ENCODE results near the gene CYP27A1.

DNA sequence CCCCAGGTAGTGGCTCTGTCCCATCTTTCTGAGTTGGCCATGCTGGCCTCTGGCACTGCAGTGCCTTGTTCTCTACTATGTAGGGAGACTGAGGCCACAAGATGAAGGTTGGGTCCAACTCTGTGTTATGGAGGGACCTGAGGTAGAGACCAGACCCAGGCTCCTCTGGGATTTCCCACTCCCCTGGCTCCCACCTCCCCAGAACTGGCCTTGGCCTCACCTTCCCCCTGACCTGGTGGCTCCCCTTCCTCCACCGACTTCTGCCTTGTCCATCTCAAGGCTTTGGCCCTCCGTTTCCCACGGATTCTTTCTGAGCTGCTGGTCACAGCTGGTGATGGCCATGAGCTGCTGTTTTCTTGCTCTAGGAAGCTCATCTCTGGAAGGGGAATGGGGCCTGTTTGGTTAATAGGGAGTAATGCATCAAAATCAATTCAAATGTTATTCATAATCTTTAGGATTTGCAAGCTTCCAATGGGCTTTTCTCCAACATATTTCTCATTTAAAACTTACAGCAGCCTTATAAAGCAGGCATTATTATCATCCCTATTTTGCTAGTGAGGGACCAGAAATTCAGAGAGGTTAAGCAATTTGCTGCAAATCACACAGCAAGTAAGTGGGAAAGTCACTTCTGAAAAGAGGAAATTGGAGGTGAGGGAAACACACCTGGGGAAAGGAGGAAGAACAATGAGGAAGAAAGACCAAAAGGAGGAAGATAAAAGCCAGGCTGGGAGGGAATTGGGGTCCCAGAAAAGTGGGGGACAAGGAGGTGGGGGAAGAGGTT is 48.8 kb downstream of the CYP27A1 start:
- TF ChIP-seq ELF4 (IDR thresholded peaks at IDR 0.05), result no peak
- no peak for TF ChIP-seq FOXA1 (IDR thresholded peaks at IDR 0.05)
- no peak for TF ChIP-seq LEF1 (IDR thresholded peaks at IDR 0.05; ENCODE audit: borderline replicate concordance)
- TF ChIP-seq ARNT (IDR thresholded peaks at IDR 0.05), result no peak
- TF ChIP-seq FOXM1 (IDR thresholded peaks at IDR 0.05; ENCODE audit: borderline replicate concordance), result no peak

Measured in HEK293T (cell line).